ENCODE results near the gene OR52R1. TPM values are rescaled to one million over a fixed set of nuclear protein-coding genes. Genes with fewer than 3 reads are reported as not detected.

OR52R1 gene
- total and polyA plus RNA-seq, 2 donors (not counting 3 experiments of a cell fraction or from before 2014, with no cell fraction given) = not detected

DNA sequence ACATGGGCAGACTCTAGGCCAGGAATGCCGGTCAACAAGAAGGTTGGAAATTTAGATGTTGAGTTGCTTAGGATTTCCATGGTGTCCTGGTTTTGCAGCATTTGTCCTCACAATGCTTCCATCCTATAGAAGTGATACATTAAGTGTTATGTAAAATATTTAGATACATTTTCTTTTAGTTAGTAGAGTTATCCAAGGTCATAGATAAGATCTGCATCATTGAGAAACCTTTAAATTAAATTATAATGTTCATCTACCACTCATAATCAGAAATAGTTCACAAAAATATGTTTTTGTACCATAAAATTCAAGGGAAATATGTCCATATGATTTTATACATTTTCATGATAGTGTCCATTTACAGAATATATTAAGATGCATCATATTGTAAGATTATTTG is 34.3 kb downstream of the OR52R1 start, which contains the start of gene OR51F1:
TSS of gene OR51F1 (minus strand) at position 101 of the 400 bp plus-strand sequence. CDS start at position 101, 0 bp downstream.
- no peaks in the 10 kb centered on the region for H4K20me1 ChIP-seq (replicated peaks; ENCODE audit: control insufficient read depth, extremely low read depth, insufficient read depth, low read length)
- POLR2A ChIA-PET = no interaction called here
- no peak within 1 kb of the TSS for H3K27ac ChIP-seq (ENCODE audit: insufficient read depth, low read depth, low read length)
- H3K4me3 ChIP-seq (replicated peaks in 1 of 3; ENCODE audit: insufficient read depth in 1 of 3, low read depth in 1 of 3, low read length in 3 of 3) = no peak within 1 kb of the TSS
- dilution Hi-C loops (cut with MboI; ENCODE audit: extremely low pct_ligation_motif_present, low sequenced_read_pairs) (no loop called here), intact Hi-C loops (cut with micrococcal nuclease) (no loop called here)
- CTCF ChIA-PET = no interaction called here
- no peaks in the 10 kb centered on the region for H3K36me3 ChIP-seq (ENCODE audit: control insufficient read depth in 2 of 2, extremely low read depth in 1 of 2, insufficient read depth in 2 of 2, low read length in 2 of 2)
- no peak for FAIRE-seq
- peaks cover 2% of the 10 kb centered on the region for H3K9me3 ChIP-seq (replicated peaks; ENCODE audit: control insufficient read depth, insufficient read depth, low read length)
- TF ChIP-seq JUN (IDR thresholded peaks at IDR 0.05; ENCODE audit: borderline replicate concordance, insufficient read depth, insufficient read length, low read depth) = no peak
- no peak for TF ChIP-seq MYC (IDR thresholded peaks at IDR 0.05; ENCODE audit: low read depth, low read length)
- no peak for TF ChIP-seq POLR2A (IDR thresholded peaks at IDR 0.05; ENCODE audit: low read depth, low read length)
- TF ChIP-seq, protein P1, sequence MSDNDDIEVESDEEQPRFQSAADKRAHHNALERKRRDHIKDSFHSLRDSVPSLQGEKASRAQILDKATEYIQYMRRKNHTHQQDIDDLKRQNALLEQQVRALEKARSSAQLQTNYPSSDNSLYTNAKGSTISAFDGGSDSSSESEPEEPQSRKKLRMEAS (IDR thresholded peaks at IDR 0.05; ENCODE audit: insufficient read depth, insufficient read length) = no peak
- TF ChIP-seq POLR2AphosphoS5 (IDR thresholded peaks at IDR 0.05; ENCODE audit: insufficient read depth, low read depth, low read length) = no peak
- TF ChIP-seq, protein P2, sequence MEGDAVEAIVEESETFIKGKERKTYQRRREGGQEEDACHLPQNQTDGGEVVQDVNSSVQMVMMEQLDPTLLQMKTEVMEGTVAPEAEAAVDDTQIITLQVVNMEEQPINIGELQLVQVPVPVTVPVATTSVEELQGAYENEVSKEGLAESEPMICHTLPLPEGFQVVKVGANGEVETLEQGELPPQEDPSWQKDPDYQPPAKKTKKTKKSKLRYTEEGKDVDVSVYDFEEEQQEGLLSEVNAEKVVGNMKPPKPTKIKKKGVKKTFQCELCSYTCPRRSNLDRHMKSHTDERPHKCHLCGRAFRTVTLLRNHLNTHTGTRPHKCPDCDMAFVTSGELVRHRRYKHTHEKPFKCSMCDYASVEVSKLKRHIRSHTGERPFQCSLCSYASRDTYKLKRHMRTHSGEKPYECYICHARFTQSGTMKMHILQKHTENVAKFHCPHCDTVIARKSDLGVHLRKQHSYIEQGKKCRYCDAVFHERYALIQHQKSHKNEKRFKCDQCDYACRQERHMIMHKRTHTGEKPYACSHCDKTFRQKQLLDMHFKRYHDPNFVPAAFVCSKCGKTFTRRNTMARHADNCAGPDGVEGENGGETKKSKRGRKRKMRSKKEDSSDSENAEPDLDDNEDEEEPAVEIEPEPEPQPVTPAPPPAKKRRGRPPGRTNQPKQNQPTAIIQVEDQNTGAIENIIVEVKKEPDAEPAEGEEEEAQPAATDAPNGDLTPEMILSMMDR (IDR thresholded peaks at IDR 0.05; ENCODE audit: extremely low read depth in 1 of 2, insufficient read depth in 1 of 2, low read depth in 1 of 2, low read length in 2 of 2) = no peak
- TF ChIP-seq EZH2 (IDR thresholded peaks at IDR 0.05; ENCODE audit: borderline replicate concordance, low read depth, low read length, severe bottlenecking) = no peak
- TF ChIP-seq GATA2 (IDR thresholded peaks at IDR 0.05; ENCODE audit: insufficient read depth, insufficient read length, low read depth, low read length) = no peak
- no peak for TF ChIP-seq FOS (IDR thresholded peaks at IDR 0.05; ENCODE audit: borderline replicate concordance, insufficient read depth, low read length)
- no peak for DNase-seq (ENCODE audit: low read depth, low spot score)
- H3K4me2 ChIP-seq (ENCODE audit: insufficient read depth, low read length) = no peak within 1 kb of the TSS
- H3K9me1 ChIP-seq (replicated peaks; ENCODE audit: control insufficient read depth, extremely low read depth, insufficient read depth, low read length) = no peaks in the 10 kb centered on the region
- no peaks in the 10 kb centered on the region for H3K27me3 ChIP-seq (ENCODE audit: control insufficient read depth in 2 of 2, insufficient read depth in 2 of 2, low read length in 2 of 2)
- no peaks in the 10 kb centered on the region for H3K79me2 ChIP-seq (ENCODE audit: control insufficient read depth, insufficient read depth, low read length)
- H3K9ac ChIP-seq (replicated peaks; ENCODE audit: extremely low read depth, insufficient read depth, low read length) = no peak within 1 kb of the TSS
- no peaks in the 10 kb centered on the region for H3K4me1 ChIP-seq (ENCODE audit: control insufficient read depth, extremely low read depth, insufficient read depth, low read length)
- no peak within 1 kb of the TSS for H2AFZ ChIP-seq (ENCODE audit: low read depth, low read length)
- no TSS peak for BruUV-seq (replicated peaks)

All from endothelial cell of umbilical vein (primary cell).